ENCODE results near the gene MEGF6.

Gene MEGF6

GRCh38 chr1:3491291-3492246 lies 119.7 kb downstream of the MEGF6 start:
- no peak for TF ChIP-seq ZFX (IDR thresholded peaks at IDR 0.05)
- peak; percentile 98 for TF ChIP-seq CTCF (conservative IDR thresholded peaks at IDR 0.05)
- no peak overlapping the region for H3K27ac ChIP-seq

- no peak overlapping the region for H3K27ac ChIP-seq
- TF ChIP-seq CTCF (conservative IDR thresholded peaks at IDR 0.05) (no peak), ZFX (IDR thresholded peaks at IDR 0.05) (no peak)
Observed at GRCh38 chr1:3490046-3490745, 121.1 kb downstream of the MEGF6 start.

- H3K27ac ChIP-seq, result no peak overlapping the region
- TF ChIP-seq CTCF (conservative IDR thresholded peaks at IDR 0.05) (no peak), ZFX (IDR thresholded peaks at IDR 0.05) (no peak)
Observed at GRCh38 chr1:3488432-3488831, 122.9 kb downstream of the MEGF6 start.

- TF ChIP-seq ZFX (IDR thresholded peaks at IDR 0.05) (no peak), CTCF (conservative IDR thresholded peaks at IDR 0.05) (no peak)
- H3K27ac ChIP-seq, result no peak overlapping the region
Observed at GRCh38 chr1:3485016-3485415, 126.3 kb downstream of the MEGF6 start.

GRCh38 chr1:3483801-3484444 lies 127.4 kb downstream of the MEGF6 start:
- TF ChIP-seq CTCF (conservative IDR thresholded peaks at IDR 0.05) (peak; percentile 94), ZFX (IDR thresholded peaks at IDR 0.05) (no peak)
- no peak overlapping the region for H3K27ac ChIP-seq

- TF ChIP-seq ZFX (IDR thresholded peaks at IDR 0.05), result no peak
- 0 out of 2 replicates have a peak, but pooled peaks have one; percentile 3 for TF ChIP-seq CTCF (conservative IDR thresholded peaks at IDR 0.05)
Observed at GRCh38 chr1:3483380-3483779, 127.9 kb downstream of the MEGF6 start.

More at GRCh38 chr1:3483380-3483779, 127.9 kb downstream of the MEGF6 start:
- H3K27ac ChIP-seq, result no peak overlapping the region
